CD4-positive, alpha-beta T cell treated with Interleukin-15 for 4 hours (primary cell): ENCODE measurements around the gene SLC16A2.

Experiments
- DNase-seq: peaks from one replicate; pipeline ENCODE4 v3.0.0-alpha.2; 2020; ENCODE audit warnings: low spot score

SLC16A2 gene

DNA sequence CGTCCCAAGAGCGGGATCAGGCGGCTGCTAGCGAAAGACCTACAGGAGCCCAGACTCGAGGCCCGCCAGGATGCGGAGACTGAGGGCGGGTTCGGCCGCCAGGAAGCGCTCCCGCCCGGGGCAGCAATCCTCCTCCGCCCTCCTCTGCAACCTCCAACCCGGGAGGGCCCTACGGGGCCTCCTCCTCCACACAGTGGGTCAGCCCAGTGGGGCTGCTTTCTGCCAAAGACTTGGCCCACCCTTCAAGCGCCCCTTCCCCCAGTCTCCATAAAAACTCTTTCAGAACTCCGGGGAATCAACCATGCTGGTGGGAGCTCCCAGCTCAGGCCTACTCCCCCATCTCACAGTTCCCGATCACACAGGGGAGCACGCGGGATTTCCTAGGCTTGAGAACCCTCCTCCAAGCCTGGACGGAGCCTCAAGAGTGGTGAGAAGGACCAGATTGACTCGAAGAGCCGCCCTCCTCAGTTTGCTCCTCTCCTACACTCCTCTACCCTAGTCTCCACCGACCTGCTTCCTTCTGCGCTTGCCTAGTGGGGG lies 115.6 kb downstream of the SLC16A2 start:
- no peak for DNase-seq

DNA sequence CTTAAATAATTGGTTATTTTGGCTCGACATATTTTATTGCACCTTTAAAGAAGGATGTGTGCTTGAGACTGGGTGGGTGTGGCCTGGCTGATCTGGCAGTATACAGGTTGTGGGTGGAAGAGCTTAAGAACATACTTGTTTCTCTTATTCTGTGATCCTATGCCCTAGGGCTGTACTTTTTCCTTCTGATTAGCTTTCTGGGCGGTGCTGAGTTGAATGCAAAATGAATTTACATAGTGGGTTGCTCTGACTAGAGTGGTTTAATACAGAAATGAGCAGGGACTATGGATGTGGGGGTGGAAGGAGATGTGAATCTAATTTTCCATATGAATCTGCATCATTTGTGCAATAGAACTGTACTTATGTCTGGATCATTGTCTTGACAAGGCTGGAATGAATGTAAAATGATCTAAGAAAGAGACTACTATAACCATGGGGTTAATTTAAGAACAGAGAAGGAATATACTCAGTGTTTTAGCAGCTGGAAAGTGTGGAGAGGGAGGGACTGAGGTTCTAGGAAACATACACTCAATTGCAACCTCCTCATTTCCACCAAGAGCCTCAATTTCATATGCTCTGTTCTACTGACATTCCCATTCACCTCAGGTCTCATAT lies 119.4 kb downstream of the SLC16A2 start:
- no peak for DNase-seq

DNA sequence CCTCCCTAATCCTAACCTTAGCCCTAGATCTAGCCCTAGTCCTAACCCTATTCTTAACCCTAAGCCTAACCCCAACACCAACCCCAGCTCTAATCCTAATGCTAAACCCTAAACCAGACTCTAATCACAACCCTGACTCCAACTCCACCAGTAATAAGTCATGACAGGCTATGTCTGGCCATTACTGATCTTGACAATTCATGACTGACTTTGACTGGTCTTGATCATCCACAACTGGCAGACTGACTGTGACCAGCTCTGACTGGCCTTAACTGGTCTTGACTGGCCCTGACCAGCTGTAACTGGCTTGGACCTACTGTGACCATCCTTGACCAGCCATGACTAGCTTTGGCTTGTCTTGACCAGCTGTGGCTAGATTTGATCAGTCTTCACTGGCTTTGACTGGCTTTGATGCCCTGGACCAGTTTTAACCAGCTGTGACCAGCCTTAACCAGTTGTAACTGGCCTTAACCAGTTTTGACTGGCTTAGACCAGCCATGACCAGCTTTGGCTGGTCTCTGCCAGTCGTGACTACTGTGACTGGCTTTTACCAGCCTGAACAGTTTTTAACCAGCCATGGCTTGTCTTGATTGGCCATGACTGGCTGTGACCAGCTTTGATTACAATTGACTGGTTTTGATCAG lies 124.7 kb downstream of the SLC16A2 start:
- DNase-seq, result no peak

DNA sequence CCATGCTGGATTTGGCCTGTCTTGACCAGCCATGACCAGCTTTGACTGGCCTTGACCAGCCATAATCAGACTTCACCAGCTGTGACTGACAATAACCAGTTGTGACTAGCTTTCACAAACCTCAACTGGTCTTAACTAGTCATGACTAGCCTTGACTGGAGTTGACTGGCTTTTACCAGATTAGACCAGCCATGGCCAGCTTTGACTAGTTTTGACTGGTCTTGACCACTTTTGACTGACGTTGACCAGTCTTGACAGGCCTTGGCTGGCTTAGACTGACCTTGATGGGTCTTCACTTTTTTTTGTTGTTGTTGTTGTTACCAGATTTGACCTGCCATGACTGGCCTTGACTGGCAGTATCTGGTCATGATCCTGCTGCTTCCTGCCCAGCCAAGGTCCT lies 125.7 kb downstream of the SLC16A2 start:
- no peak for DNase-seq

DNA sequence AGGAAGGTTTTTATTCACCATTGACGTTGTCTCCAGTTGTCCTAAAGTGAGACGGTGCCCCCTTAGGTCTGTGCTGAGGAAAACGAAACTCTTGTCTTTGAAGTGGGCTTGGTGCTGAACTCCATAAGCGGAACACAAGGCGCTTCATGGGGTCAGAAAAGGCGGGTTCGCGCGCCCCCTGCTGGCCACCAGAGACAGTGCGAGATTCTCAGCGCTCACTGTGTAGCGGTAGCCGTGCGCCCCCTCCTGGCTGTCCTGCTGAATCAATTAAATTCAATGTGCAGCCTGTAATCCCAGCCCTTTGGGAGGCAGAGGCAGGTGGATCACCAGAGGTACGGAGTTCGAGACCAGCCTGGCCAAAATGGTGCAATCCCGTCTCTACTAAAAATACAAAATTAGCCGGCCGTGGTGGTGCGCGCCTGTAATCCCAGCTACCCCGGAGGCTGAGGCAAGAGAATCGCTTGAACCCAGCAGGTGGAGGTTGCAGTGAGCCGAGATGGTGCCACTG lies 129.1 kb downstream of the SLC16A2 start:
- peak; percentile 78 for DNase-seq

DNA sequence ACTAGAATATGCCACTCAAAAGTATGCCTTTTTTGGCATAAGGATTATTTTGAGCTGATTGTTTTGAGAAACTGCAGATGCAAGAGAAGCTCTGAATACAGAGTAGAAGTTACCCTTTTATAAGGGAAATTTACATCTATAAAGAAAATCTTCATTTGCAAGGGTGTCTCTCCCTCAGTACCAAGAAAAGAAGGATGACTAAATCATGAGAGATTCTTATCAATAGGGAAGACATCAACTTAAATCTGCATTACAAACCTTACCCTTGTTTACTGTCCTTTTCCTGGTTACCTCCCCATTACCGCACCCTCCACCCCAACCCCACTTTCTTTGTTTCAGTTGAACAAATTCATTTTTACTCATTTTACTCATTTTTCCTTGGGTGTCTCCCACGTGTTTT lies 130.6 kb downstream of the SLC16A2 start:
- no peak for DNase-seq

DNA sequence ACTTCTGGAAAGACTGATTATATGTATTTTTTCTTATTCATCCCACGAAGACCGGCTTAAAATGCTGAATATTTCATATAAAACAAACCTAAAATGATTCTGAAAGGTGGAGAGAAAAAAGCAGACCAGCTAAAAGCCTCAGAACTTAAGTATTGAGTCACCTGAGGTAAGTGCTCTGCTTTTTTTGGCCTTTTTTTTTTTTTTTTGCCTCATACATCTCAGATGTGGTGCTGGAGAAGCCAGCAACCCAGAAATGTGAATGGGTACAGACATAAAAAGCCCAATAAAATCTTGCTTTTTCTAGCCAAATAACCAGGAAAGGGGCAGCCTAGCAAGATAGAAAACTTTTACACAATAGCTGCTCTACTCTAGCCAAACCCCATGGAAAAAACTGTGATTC lies 136.1 kb downstream of the SLC16A2 start:
- DNase-seq, result no peak

DNA sequence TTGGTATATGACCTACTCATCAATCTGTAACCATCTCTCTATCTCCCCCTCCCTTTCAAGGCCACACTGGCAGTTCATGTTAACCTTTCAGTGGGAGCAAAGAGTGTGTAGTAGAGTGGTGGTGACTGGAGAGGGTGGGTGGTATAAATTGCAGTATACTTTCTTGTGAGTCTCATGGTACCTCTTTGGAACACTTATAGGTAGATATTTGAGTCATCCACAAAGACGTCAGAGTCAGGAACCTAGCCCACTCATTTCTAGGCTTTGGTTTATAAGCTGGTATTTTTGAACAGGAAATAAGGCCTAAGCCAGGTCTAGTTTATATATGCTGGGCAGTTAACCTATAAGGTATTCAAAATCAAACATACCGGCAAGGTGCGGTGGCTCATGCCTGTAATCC lies 156.8 kb downstream of the SLC16A2 start:
- DNase-seq, result no peak

DNA sequence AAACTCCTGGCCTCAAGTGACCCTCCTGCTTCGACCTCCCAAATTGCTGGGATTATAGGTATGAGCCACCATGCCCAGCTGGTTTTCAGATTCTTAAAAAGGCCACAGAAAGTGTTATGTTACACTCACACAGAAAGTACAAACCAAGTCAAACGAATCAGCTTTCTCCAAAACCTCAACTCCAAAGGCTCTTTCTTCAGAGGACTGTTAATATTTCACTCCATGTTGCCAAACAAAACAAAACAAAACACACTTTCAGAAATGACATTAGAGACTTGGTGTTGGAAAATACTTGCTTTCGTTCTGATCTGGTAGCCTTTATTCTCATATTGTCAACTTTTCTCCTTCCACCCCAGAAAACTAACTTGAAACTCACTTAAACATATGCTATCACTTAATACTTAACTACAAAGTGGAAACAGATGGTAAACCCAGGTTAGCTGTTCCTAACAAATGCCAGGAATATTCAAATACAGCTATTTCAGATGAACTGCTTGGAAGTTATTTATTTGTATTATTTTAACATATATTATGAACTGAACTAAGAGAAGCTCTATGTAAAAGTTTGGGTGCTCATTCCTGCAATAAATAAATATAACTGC lies 158.4 kb downstream of the SLC16A2 start:
- no peak for DNase-seq
